Panc1 (cell line): Measurements from ENCODE around the gene TGFB2. TPM values are rescaled to one million over a fixed set of nuclear protein-coding genes. Genes with fewer than 3 reads are reported as not detected.

ENCODE experiments used
- ATAC-seq: fragments of 200-7000 bp; cut with Tn5 transposase; 2 replicates; pipeline ENCODE4 v1.9.1; 2020; ENCODE audit warnings: mild to moderate bottlenecking, moderate library complexity
- BruUV-seq: library from RNA; stranded (reverse); fragments of 400-500 nt; replicated peaks from 2 replicates; lab custom pipeline; 2021; lab: Mats Ljungman, UMichigan
- CTCF ChIA-PET: fragments of 300-600 bp; sonication (Branson Sonifier 250); formaldehyde crosslinking; loops from one replicate; lab custom pipeline; 2022; ENCODE audit warnings: antibody characterized with exemption; lab: Charles Lee
- POLR2A ChIA-PET: fragments of 300-600 bp; sonication (Branson Sonifier 250); formaldehyde crosslinking; loops from one replicate; lab custom pipeline; 2022; ENCODE audit warnings: antibody characterized with exemption; lab: Charles Lee
- DNase-seq: peaks from one replicate; pipeline ENCODE4 v3.0.0-alpha.2; 2010; ENCODE audit warnings: low read depth, low spot score
- H3K27ac ChIP-seq: 2 replicates; pipeline ENCODE4 v1.5.1; 2011; ENCODE audit warnings: mild to moderate bottlenecking, low read length, inconsistent platforms
- H3K27me3 ChIP-seq: fragments of 200-500 bp; sonication (Bioruptor generic); 2 replicates; pipeline ENCODE4 v1.6.0; 2014; ENCODE audit warnings: low read length, inconsistent platforms; ENCODE audit not compliant: control insufficient read depth, insufficient read depth
- H3K36me3 ChIP-seq: fragments of 200-500 bp; sonication (Bioruptor generic); 2 replicates; pipeline ENCODE4 v1.5.1; 2014; ENCODE audit warnings: inconsistent platforms, mild to moderate bottlenecking, low read length, moderate library complexity; ENCODE audit not compliant: control insufficient read depth, insufficient read depth
- H3K4me1 ChIP-seq: 2 replicates; pipeline ENCODE4 v1.5.1; 2011; ENCODE audit warnings: inconsistent platforms, mild to moderate bottlenecking, low read length, moderate library complexity; ENCODE audit not compliant: control insufficient read depth, insufficient read depth
- H3K4me3 ChIP-seq, 2 experiments: 2 replicates each; pipeline ENCODE4 v1.5.1; 2011 to 2012; ENCODE audit warnings: low read depth in 2 of 2, low read length in 2 of 2, mild to moderate bottlenecking in 2 of 2, inconsistent platforms in 1 of 2, moderate library complexity in 1 of 2
- H3K9me3 ChIP-seq: fragments of 200-500 bp; sonication (Bioruptor generic); 2 replicates; pipeline ENCODE4 v1.5.1; 2014; ENCODE audit warnings: low read depth, mild to moderate bottlenecking, inconsistent platforms, low read length, moderate library complexity; ENCODE audit not compliant: control insufficient read depth, insufficient read depth
- CTCF ChIP-seq: fragments of 450-650 bp; IDR thresholded peaks from 2 replicates; pipeline ENCODE4 v1.5.1; 2017; ENCODE audit warnings: mild to moderate bottlenecking
- POLR2AphosphoS5 ChIP-seq: IDR thresholded peaks from 2 replicates; pipeline ENCODE4 v1.6.1; 2012; ENCODE audit warnings: mild to moderate bottlenecking, low read depth, low read length, moderate library complexity
- REST ChIP-seq, 2 experiments: IDR thresholded peaks; 2 replicates each; pipeline ENCODE4 v1.6.1; 2011 to 2012; ENCODE audit warnings: low read depth in 2 of 2, control low read depth in 1 of 2, low read length in 1 of 2, mild to moderate bottlenecking in 1 of 2, moderate library complexity in 1 of 2; ENCODE audit not compliant: insufficient read depth in 1 of 2
- SIN3A ChIP-seq: IDR thresholded peaks from 2 replicates; pipeline ENCODE4 v1.6.1; 2012; ENCODE audit warnings: low read depth, mild to moderate bottlenecking, low read length, moderate library complexity, borderline replicate concordance; ENCODE audit not compliant: insufficient read depth
- TCF7L2 ChIP-seq: IDR thresholded peaks from 2 replicates; pipeline ENCODE4 v1.6.1; 2011; ENCODE audit warnings: mild to moderate bottlenecking, low read depth, low read length, inconsistent platforms
- in situ Hi-C: cut with HindIII; loops from 2 replicates; pipeline ENCODE4 v1.10.0; 2016; ENCODE audit warnings: low sequenced_read_pairs, low pct_unique_long_range_greater_than_20kb
- intact Hi-C: fragments of 100-400 bp; cut with micrococcal nuclease; formaldehyde crosslinking; loops from one replicate; pipeline ENCODE4 v1.10.0; 2022; ENCODE audit not compliant: unreplicated experiment
- total RNA-seq: library from RNA; stranded (reverse); gene quantifications from one replicate; pipeline ENCODE4 v1.2.1, GENCODE V29; 2021; ENCODE audit not compliant: unreplicated experiment

The TGFB2 gene
- total RNA-seq, 1 experiment from 2014 or later: 58.9 TPM

- intact Hi-C loops: loop anchor here (10.0 kb wide), 1 partner anchor 1184 kb away; no protein-coding TSS in a partner anchor
- no peak for DNase-seq
- 0 out of 2 replicates have a peak, but pooled peaks cover 4% of the 10 kb centered on the region for H3K4me1 ChIP-seq
- in situ Hi-C loops: no loop called here
- ChIA-PET POLR2A (no interaction called here), CTCF (no interaction called here)
- peak; percentile 68 for ATAC-seq
- BruUV-seq: no TSS peak
- no peaks in the 10 kb centered on the region; the same call in 1 of the 2 replicates for H3K9me3 ChIP-seq
- no peaks in the 10 kb centered on the region for H3K36me3 ChIP-seq
- TF ChIP-seq POLR2AphosphoS5 (no peak), REST (IDR thresholded peaks at IDR 0.05; ENCODE audit: insufficient read depth in 1 of 2, low read depth in 2 of 2, low read length in 1 of 2) (no peak), SIN3A (no peak), CTCF (no peak), TCF7L2 (no peak)
- H3K4me3 ChIP-seq: no peak overlapping the region
- H3K27me3 ChIP-seq: no peaks in the 10 kb centered on the region
- H3K27ac ChIP-seq: peak overlapping the region; percentile 9; the same call in 1 of the 2 replicates
Observed at GRCh38 chr1:218480588-218481099, 135.5 kb downstream of the TGFB2 start.

- H3K27ac ChIP-seq: peak overlapping the region; percentile 9; the same call in 1 of the 2 replicates
- DNase-seq: no peak
- no TSS peak for BruUV-seq
- 0 out of 2 replicates have a peak, but pooled peaks cover 4% of the 10 kb centered on the region for H3K4me1 ChIP-seq
- intact Hi-C loops (loop anchor here (10.0 kb wide), 1 partner anchor 1184 kb away; no protein-coding TSS in a partner anchor), in situ Hi-C loops (no loop called here)
- no peak overlapping the region for H3K4me3 ChIP-seq
- TF ChIP-seq REST (IDR thresholded peaks at IDR 0.05; ENCODE audit: insufficient read depth in 1 of 2, low read depth in 2 of 2, low read length in 1 of 2) (no peak), CTCF (no peak), TCF7L2 (no peak)
- CTCF ChIA-PET: no interaction called here
- H3K36me3 ChIP-seq: no peaks in the 10 kb centered on the region
- H3K9me3 ChIP-seq: no peaks in the 10 kb centered on the region; the same call in 1 of the 2 replicates
- POLR2A ChIA-PET: no interaction called here
- H3K27me3 ChIP-seq: no peaks in the 10 kb centered on the region
- ATAC-seq: no peak
Observed at GRCh38 chr1:218481116-218481775, 136.1 kb downstream of the TGFB2 start.
